SK-N-SH (cell line): ENCODE data around the gene ATXN10. TPM values are rescaled to one million over a fixed set of nuclear protein-coding genes. Genes with fewer than 3 reads are reported as not detected.

Experiments
- CTCF ChIA-PET: fragments of 300-600, 350-600 bp; formaldehyde crosslinking; extraction: SDS; loops from one replicate; lab custom pipeline; 2021; lab: Yijun Ruan, JAX
- POLR2A ChIA-PET: fragments of 350-600 bp; sonication (Branson Sonifier 250); formaldehyde crosslinking; extraction: SDS; loops from one replicate; lab custom pipeline; 2020; ENCODE audit warnings: antibody characterized with exemption, inconsistent platforms; lab: Yijun Ruan, JAX
- DNase-seq: peaks from one replicate; pipeline ENCODE4 v3.0.0; 2012
- H2AFZ ChIP-seq: fragments of 200-600 bp; sonication (generic); 2 replicates; pipeline ENCODE4 v1.8.1; 2016; ENCODE audit warnings: antibody characterized with exemption, mild to moderate bottlenecking, low read depth
- H3F3A ChIP-seq: fragments of 200-600 bp; sonication (generic); replicated peaks from 2 replicates; pipeline ENCODE3; 2016; ENCODE audit warnings: antibody characterized with exemption, mild to moderate bottlenecking; ENCODE audit not compliant: insufficient read depth
- H3K27ac ChIP-seq, 2 experiments: fragments of 200-500 bp in 1 of 2; fragments of 200-600 bp in 1 of 2; sonication (Bioruptor generic) in 1 of 2; sonication (generic), shearing (Covaris generic) in 1 of 2; 2 replicates each; pipeline versions ENCODE4 v1.5.1 to v1.6.1; 2014 to 2016; ENCODE audit warnings: low read depth in 2 of 2, inconsistent platforms in 1 of 2, low read length in 1 of 2, mild to moderate bottlenecking in 1 of 2, mixed read lengths in 1 of 2
- H3K27me3 ChIP-seq: fragments of 200-600 bp; sonication (generic), shearing (Covaris generic); 2 replicates; pipeline ENCODE4 v1.6.1; 2016; ENCODE audit warnings: mixed run types; ENCODE audit not compliant: insufficient read depth
- H3K36me3 ChIP-seq, 2 experiments: fragments of 200-500 bp in 1 of 2; fragments of 200-600 bp in 1 of 2; sonication (Bioruptor generic) in 1 of 2; sonication (generic) in 1 of 2; replicated peaks in 1 of 2; 2 replicates each; pipeline versions ENCODE3 to v1.5.1; 2014 to 2016; ENCODE audit warnings: low read length in 1 of 2, mild to moderate bottlenecking in 1 of 2; ENCODE audit not compliant: insufficient read depth in 2 of 2, control insufficient read depth in 1 of 2
- H3K4me1 ChIP-seq, 2 experiments: fragments of 200-500 bp in 1 of 2; fragments of 200-600 bp in 1 of 2; sonication (Bioruptor generic) in 1 of 2; sonication (generic), shearing (Covaris generic) in 1 of 2; 2 replicates each; pipeline versions ENCODE4 v1.5.1 to v1.6.1; 2014 to 2016; ENCODE audit warnings: low read depth in 1 of 2, low read length in 1 of 2, mixed run types in 1 of 2; ENCODE audit not compliant: insufficient read depth in 2 of 2, control insufficient read depth in 1 of 2
- H3K4me2 ChIP-seq: fragments of 200-600 bp; sonication (generic), shearing (Covaris generic); 2 replicates; pipeline ENCODE4 v1.6.1; 2017; ENCODE audit warnings: mixed run types
- H3K4me3 ChIP-seq, 2 experiments: fragments of 200-500 bp in 1 of 2; fragments of 200-600 bp in 1 of 2; sonication (Bioruptor generic) in 1 of 2; sonication (generic), shearing (Covaris generic) in 1 of 2; 2 replicates each; pipeline versions ENCODE4 v1.5.1 to v1.8.1; 2014 to 2016; ENCODE audit warnings: low read depth in 2 of 2, inconsistent platforms in 1 of 2, low read length in 1 of 2, mild to moderate bottlenecking in 1 of 2, mixed read lengths in 1 of 2, moderate library complexity in 1 of 2
- H3K79me2 ChIP-seq: fragments of 200-600 bp; sonication (generic); 2 replicates; pipeline ENCODE4 v1.8.1; 2017; ENCODE audit warnings: mild to moderate bottlenecking; ENCODE audit not compliant: insufficient read depth
- H3K9ac ChIP-seq: fragments of 200-600 bp; sonication (generic); 2 replicates; pipeline ENCODE4 v1.6.1; 2017; ENCODE audit warnings: mixed run types
- H3K9me2 ChIP-seq: fragments of 200-600 bp; sonication (generic); 2 replicates; pipeline ENCODE4 v1.6.1; 2017; ENCODE audit warnings: mixed run types
- H3K9me3 ChIP-seq: fragments of 200-600 bp; sonication (generic); 2 replicates; pipeline ENCODE4 v1.6.1; 2017; ENCODE audit warnings: mixed run types, mild to moderate bottlenecking, moderate library complexity
- H4K20me1 ChIP-seq: fragments of 200-600 bp; sonication (generic); 2 replicates; pipeline ENCODE4 v1.6.1; 2017; ENCODE audit warnings: mild to moderate bottlenecking, mixed run types; ENCODE audit not compliant: insufficient read depth
- CHD2 ChIP-seq: fragments of 150-350 bp; IDR thresholded peaks from 2 replicates; pipeline ENCODE4 v1.6.1; 2018; ENCODE audit warnings: low read length; ENCODE audit not compliant: partially characterized antibody
- CTCF ChIP-seq: fragments of 200-600 bp; sonication (generic); IDR thresholded peaks from 2 replicates; pipeline ENCODE4 v1.6.1; 2017; ENCODE audit warnings: antibody characterized with exemption, mild to moderate bottlenecking, moderate library complexity
- EP300 ChIP-seq, 2 experiments: IDR thresholded peaks; 2 replicates each; pipeline versions ENCODE4 v1.4.0 to v1.6.1; 2012; ENCODE audit warnings: borderline replicate concordance in 1 of 2, low read depth in 1 of 2, low read length in 1 of 2
- FOXM1 ChIP-seq: IDR thresholded peaks from 2 replicates; pipeline ENCODE4 v1.4.0; 2012; ENCODE audit warnings: low read depth, mild to moderate bottlenecking
- GABPA ChIP-seq: IDR thresholded peaks from 2 replicates; pipeline ENCODE4 v1.4.0; 2012; ENCODE audit warnings: low read depth, mild to moderate bottlenecking
- IRF3 ChIP-seq: fragments of 150-350 bp; IDR thresholded peaks from 2 replicates; pipeline ENCODE4 v1.6.1; 2016; ENCODE audit warnings: mild to moderate bottlenecking, low read depth, low read length
- MEF2A ChIP-seq: IDR thresholded peaks from 2 replicates; pipeline ENCODE4 v1.4.0; 2012; ENCODE audit warnings: low read depth, borderline replicate concordance
- NFIC ChIP-seq: IDR thresholded peaks from 2 replicates; pipeline ENCODE4 v1.4.0; 2012; ENCODE audit warnings: borderline replicate concordance
- NRF1 ChIP-seq: IDR thresholded peaks from 2 replicates; pipeline ENCODE4 v1.6.1; 2012; ENCODE audit warnings: low read depth, mild to moderate bottlenecking, low read length
- POLR2AphosphoS5 ChIP-seq: IDR thresholded peaks from 2 replicates; pipeline ENCODE4 v1.6.1; 2012; ENCODE audit warnings: low read depth, low read length
- REST ChIP-seq: IDR thresholded peaks from 2 replicates; pipeline ENCODE4 v1.6.1; 2012; ENCODE audit warnings: mild to moderate bottlenecking, low read depth, low read length, moderate library complexity
- SIN3A ChIP-seq: IDR thresholded peaks from 2 replicates; pipeline ENCODE4 v1.6.1; 2012; ENCODE audit warnings: low read depth, mild to moderate bottlenecking, low read length, moderate library complexity, borderline replicate concordance
- TAF1 ChIP-seq: IDR thresholded peaks from 2 replicates; pipeline ENCODE4 v1.6.1; 2012; ENCODE audit warnings: low read depth, mild to moderate bottlenecking, low read length, moderate library complexity, borderline replicate concordance
- YY1 ChIP-seq: IDR thresholded peaks from 2 replicates; pipeline ENCODE4 v1.4.0; 2012; ENCODE audit warnings: low read depth, mild to moderate bottlenecking
- WGBS: methylation state at CpG from one replicate; pipeline ENCODE4 v1.1.6; 2017; ENCODE audit warnings: low lambda C conversion rate; 5-methylcytosine and 5-hydroxymethylcytosine counted together
- polyA plus RNA-seq, 3 experiments: library from polyadenylated mRNA; depleted of rRNA; stranded (reverse); fragments of >200 nt; gene quantifications; 2 replicates each; pipeline ENCODE4 v1.2.3, GENCODE V29; 2012
- TF ChIP-seq, protein P1 (sequence below): IDR thresholded peaks from 2 replicates; pipeline ENCODE4; 2012
- TF ChIP-seq, protein P2 (sequence below): IDR thresholded peaks from 2 replicates; pipeline ENCODE4 v1.4.0; 2012; ENCODE audit warnings: low read depth, borderline replicate concordance

The ATXN10 gene
- polyA plus RNA-seq, 1 of the 3 experiments (the other 2 are of a cell fraction) = 202 TPM

DNA sequence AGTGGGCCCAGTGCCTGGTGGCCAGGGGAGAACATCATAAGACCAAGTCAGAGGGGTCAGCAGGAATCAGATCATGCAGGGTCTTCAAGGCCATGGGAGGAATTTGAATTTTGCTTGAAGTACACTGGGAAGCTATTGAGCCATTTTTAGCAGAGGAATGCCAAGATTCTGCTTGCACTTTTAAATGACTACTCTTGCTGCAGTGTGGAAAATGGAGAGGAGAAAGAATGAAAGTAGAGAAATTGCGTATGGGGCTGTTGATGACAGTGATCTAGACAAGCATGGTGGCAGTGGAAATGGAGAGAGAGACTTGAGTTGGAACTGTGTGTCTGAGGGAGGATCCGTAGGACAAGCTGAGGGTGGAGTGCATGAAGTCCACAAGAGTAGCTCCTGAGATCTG, 177.3 kb downstream of the ATXN10 start:
- ChIA-PET CTCF (interaction anchor here (3.2 kb wide), 1 partner anchor 14 kb away, joined by 19 read pairs; no protein-coding TSS in a partner anchor), POLR2A (no interaction called here)
- no peaks in the 10 kb centered on the region for H3K27me3 ChIP-seq
- H3K4me2 ChIP-seq = no peak overlapping the region
- peaks cover 9% of the 10 kb centered on the region; the same call in 1 of the 2 replicates for H3K9me3 ChIP-seq
- H3K9ac ChIP-seq = no peak overlapping the region
- WGBS = 93% methylated on average over 2 of the region's 2 CpGs
- H3K4me1 ChIP-seq = no peaks in the 10 kb centered on the region
- H3F3A ChIP-seq = peaks cover 4% of the 10 kb centered on the region
- no peak overlapping the region for H3K27ac ChIP-seq
- H3K4me3 ChIP-seq = no peak overlapping the region
- TF ChIP-seq MEF2A = no peak
- TF ChIP-seq, protein P1, sequence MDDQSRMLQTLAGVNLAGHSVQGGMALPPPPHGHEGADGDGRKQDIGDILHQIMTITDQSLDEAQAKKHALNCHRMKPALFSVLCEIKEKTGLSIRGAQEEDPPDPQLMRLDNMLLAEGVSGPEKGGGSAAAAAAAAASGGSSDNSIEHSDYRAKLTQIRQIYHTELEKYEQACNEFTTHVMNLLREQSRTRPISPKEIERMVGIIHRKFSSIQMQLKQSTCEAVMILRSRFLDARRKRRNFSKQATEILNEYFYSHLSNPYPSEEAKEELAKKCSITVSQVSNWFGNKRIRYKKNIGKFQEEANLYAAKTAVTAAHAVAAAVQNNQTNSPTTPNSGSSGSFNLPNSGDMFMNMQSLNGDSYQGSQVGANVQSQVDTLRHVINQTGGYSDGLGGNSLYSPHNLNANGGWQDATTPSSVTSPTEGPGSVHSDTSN = no peak
- TF ChIP-seq GABPA = no peak
- no peak for TF ChIP-seq CHD2
- TF ChIP-seq EP300 (IDR thresholded peaks at IDR 0.05; ENCODE audit: borderline replicate concordance in 1 of 2, low read depth in 1 of 2, low read length in 1 of 2) = no peak
- TF ChIP-seq REST = no peak
- TF ChIP-seq NFIC = no peak
- TF ChIP-seq YY1 = no peak
- TF ChIP-seq, protein P2, sequence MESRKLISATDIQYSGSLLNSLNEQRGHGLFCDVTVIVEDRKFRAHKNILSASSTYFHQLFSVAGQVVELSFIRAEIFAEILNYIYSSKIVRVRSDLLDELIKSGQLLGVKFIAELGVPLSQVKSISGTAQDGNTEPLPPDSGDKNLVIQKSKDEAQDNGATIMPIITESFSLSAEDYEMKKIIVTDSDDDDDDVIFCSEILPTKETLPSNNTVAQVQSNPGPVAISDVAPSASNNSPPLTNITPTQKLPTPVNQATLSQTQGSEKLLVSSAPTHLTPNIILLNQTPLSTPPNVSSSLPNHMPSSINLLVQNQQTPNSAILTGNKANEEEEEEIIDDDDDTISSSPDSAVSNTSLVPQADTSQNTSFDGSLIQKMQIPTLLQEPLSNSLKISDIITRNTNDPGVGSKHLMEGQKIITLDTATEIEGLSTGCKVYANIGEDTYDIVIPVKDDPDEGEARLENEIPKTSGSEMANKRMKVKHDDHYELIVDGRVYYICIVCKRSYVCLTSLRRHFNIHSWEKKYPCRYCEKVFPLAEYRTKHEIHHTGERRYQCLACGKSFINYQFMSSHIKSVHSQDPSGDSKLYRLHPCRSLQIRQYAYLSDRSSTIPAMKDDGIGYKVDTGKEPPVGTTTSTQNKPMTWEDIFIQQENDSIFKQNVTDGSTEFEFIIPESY = no peak
- no peak for TF ChIP-seq FOXM1
- no peak for TF ChIP-seq CTCF
- TF ChIP-seq POLR2AphosphoS5 = no peak
- TF ChIP-seq TAF1 = no peak
- TF ChIP-seq SIN3A = no peak
- no peak for TF ChIP-seq NRF1
- no peak for TF ChIP-seq IRF3
- DNase-seq = no peak
- no peaks in the 10 kb centered on the region for H3K79me2 ChIP-seq
- no peaks in the 10 kb centered on the region for H3K9me2 ChIP-seq
- no peaks in the 10 kb centered on the region for H4K20me1 ChIP-seq
- H3K36me3 ChIP-seq = peaks cover 69 to 80% of the 10 kb centered on the region in 2 experiments
- no peak overlapping the region for H2AFZ ChIP-seq
